GM18498 (cell line): ENCODE results near the gene EIF3I.

Source experiments
- ATAC-seq: cut with Tn5 transposase; IDR thresholded peaks from one replicate; pipeline ENCODE4 v1.9.1; 2021; ENCODE audit warnings: mild to moderate bottlenecking, moderate library complexity; ENCODE audit not compliant: unreplicated experiment

EIF3I gene

DNA sequence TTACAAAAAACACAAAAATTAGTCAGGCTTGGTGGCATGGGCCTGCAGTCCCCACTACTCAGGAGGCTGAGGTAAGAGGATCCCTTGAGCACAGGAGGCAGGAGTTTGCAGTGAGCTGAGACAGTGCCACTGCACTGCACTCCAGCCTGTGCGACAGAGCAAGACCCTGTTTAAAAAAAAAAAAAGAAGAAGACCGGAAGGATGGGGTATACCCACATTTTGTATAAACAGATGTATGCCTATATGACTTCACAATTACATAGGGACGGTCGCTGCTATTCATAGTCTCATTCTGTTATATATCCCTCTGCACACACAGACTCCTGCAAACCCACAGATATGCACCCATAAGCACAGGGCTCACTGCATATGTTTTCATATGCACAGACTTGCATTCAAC lies 41.5 kb downstream of the EIF3I start:
- no peak for ATAC-seq

DNA sequence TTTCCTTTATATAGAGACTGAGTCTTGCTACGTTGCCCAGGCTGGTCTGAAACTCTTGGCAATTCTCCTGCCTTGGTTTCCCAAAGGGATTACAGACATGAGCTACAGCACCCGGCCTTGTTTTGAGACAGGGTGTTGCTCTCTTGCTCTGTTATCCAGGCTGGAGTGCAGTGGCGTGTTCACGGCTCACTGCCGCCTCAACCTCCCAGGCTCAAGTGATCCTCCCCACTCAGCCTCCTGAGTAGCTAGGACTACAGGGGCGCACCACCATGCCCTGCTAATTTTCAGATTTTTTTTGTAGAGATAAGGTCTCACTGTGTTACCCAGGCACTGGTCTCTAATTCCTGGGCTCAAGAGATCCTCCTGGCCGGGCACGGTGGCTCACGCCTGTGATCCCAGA lies 43.6 kb downstream of the EIF3I start:
- no peak for ATAC-seq

DNA sequence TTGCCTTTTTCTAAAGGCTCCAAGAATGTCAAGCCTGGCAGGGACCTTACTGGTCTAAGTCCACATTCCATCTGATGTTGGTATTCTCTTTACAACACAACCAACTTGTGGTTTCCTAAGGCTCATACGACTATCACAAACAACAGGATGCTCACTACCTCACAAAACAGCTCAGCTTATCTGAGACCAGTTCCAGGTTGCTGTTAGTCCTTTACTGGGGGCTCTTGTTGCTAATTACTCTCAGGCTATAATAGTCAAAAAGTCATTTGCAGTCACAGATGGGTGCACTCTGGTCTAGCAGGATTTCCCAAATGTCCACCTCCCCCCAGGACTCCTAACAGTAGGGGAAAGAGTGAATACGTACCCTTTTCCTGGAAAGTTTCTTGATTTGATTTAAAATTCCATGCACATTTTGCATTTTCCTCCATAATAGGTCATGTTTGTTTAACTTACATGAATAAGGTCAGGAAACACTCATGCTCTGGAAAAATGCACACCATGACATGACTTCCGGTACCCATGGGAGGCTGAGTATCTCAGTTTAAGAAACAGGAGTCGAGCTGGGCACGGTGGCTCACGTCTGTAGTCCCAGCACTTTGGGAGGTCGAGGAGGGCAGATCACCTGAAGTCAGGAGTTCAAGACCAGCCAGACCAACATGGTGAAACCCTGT lies 44.8 kb downstream of the EIF3I start:
- no peak for ATAC-seq

DNA sequence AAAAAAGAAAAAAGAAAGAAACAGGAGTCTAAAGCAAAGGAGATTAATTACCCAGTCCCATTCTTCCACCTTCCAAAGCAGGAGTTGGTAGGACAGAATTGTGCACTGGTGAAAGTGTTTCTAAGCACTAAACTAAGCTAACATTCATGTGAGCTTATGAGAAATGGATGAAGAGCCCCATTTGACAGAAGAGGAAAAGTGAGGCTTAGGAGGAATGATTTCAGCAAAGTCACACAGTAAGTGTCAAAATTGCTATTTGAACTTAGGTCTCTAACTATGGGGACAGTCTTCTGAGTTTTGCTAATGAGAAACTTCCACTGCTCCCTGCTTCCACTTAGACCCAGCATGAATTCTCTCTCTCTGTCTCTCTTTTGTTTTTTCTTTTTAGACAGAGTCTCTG lies 47.5 kb downstream of the EIF3I start:
- ATAC-seq: no peak

DNA sequence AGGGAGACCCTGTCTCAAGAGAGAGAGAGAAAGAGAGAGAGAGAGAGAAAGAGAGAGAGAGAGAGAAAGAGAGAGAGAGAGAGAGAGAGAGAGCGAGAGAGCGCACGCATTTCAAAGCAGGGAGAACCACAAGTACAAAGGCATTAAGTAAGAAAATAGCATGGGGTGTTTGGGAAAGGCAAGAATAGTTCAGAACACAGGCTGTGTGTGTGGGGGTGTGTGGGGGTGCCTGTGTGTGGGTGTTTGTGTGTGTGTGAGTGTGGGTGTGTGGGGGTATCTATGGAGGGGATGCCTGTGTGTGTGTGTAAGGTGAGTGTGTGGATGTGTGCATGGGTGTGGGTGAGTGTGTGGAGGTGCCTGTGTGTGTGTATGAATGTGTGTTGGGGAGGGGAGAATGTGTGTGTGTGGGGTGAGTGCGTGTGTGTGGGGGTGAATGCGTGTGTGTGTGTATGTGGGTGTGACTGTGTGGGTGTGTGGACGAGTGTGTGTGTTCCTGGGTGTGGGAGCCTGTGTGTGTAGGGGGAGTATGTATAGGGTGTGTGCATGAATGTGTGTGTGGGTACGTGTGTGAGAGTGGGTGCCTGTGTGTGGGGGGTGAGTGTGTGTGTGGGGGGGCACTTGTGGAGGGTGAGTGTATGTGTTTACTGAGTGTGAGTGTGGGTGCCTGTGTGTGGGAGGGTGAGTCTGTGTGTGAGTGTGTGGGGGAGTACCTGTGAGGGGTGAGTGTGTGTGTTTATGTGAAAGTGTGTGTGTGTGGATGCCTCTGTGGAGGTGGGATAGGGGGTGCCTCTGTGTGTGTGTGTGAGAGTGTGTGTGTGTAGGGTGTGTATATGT lies 50.6 kb downstream of the EIF3I start:
- no peak for ATAC-seq

DNA sequence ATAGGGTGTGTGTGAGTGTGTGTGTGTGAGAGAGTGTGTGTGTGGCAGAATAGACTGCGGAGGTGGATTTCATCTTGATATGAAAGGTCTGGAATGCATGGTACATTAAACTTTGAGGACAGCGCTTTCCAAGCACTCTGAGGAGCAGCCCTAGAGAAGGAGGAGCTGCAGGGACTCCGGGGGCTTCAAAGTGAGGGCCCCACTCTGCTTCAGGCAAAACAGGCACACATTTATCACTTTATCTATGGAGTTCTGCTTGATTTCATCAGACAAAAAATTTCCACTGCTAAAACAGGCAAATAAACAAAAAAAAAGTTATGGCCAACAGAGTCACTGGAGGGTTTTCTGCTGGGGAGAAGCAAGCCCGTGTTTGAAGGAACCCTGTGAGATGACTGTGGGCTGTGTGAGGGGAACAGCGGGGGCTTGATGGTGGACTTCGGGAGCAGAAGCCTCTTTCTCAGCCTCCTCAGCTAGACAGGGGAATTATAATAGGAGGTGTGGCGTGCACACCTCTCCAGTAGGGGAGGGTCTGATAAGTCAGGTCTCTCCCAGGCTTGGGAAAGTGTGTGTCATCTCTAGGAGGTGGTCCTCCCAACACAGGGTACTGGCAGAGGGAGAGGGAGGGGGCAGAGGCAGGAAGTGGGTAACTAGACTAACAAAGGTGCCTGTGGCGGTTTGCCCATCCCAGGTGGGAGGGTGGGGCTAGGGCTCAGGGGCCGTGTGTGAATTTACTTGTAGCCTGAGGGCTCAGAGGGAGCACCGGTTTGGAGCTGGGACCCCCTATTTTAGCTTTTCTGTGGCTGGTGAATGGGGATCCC lies 51.4 kb downstream of the EIF3I start:
- no peak for ATAC-seq

DNA sequence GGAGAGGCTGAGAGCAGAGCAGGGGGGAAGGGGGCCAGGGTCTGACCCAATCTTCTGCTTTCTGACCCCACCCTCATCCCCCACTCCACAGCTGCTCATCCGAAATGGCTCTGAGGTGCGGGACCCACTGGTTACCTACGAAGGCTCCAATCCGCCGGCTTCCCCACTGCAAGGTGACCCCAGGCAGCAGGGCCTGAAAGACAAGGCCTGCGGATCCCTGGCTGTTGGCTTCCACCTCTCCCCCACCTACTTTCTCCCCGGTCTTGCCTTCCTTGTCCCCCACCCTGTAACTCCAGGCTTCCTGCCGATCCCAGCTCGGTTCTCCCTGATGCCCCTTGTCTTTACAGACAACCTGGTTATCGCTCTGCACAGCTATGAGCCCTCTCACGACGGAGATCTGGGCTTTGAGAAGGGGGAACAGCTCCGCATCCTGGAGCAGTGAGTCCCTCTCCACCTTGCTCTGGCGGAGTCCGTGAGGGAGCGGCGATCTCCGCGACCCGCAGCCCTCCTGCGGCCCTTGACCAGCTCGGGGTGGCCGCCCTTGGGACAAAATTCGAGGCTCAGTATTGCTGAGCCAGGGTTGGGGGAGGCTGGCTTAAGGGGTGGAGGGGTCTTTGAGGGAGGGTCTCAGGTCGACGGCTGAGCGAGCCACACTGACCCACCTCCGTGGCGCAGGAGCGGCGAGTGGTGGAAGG lies 52.6 kb downstream of the EIF3I start:
- no peak for ATAC-seq

DNA sequence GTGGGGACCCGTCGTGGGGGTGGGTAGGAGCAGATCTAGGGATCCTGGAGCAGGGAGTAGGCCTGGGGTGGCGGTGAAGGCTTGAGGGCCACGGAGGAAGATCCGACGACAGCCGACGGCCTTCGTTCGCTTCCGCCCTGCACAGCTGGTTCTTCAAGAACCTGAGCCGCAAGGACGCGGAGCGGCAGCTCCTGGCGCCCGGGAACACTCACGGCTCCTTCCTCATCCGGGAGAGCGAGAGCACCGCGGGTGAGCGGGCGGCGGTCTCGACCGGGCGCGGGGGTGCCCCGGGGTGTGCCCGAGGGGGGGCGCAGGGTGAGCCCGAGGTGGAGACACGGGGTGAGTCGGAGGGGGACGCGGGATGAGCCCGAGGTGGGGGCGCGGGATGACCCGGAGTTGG lies 53.2 kb downstream of the EIF3I start:
- no peak for ATAC-seq

DNA sequence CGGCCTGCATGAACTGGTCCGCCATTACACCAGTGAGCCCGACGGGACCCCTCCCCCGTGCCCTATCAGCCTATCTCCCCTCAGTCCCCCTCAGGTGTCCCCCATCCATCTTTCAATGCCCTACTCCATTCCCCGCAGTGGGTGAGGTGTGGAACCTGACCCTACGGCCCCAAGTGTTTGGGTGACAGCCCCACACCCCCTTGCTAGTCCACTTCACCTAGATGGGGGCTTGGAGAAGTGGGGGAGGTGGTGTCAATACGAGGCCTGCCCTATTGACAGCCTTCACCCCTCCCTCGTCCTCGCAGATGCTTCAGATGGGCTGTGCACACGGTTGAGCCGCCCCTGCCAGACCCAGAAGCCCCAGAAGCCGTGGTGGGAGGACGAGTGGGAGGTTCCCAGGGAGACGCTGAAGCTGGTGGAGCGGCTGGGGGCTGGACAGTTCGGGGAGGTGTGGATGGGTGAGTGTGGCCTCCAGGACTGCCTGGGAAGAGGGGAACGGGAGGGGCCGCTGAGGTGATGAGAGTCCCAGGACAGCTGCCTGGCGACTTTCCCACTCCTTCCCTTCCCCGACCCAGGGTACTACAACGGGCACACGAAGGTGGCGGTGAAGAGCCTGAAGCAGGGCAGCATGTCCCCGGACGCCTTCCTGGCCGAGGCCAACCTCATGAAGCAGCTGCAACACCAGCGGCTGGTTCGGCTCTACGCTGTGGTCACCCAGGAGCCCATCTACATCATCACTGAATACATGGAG lies 54.0 kb downstream of the EIF3I start:
- no peak for ATAC-seq
